Measurements from ENCODE around the gene TRMT112. TPM values are rescaled to one million over a fixed set of nuclear protein-coding genes. Genes with fewer than 3 reads are reported as not detected.
"Not testable (repeated sequence)": the region's sequence is repeated elsewhere in the genome, so short reads cannot be mapped to it uniquely, and the experiment has no call there.

The TRMT112 gene
- total RNA-seq, 4 donors from 2014 or later = 228 to 435 (median 237) TPM

- H3K4me1 ChIP-seq = peaks cover 17 to 24% of the 10 kb centered on the region in 2 donors
- intact Hi-C loops (cut with DNase I) = no loop called here
- no peaks in the 10 kb centered on the region for H3K36me3 ChIP-seq
- no peaks in the 10 kb centered on the region for H3K9me3 ChIP-seq
- TF ChIP-seq POLR2A (IDR thresholded peaks at IDR 0.05) = no peak
- TF ChIP-seq CTCF (IDR thresholded peaks at IDR 0.05) = no peak
- H3K27ac ChIP-seq = peak overlapping the region in 2 of 3 donors; percentile 83 to 89
- H3K4me3 ChIP-seq (replicated peaks in 1 of 3) = no peak overlapping the region
- 77 to 87% methylated on average over 8 to 11 of the region's 11 CpGs for WGBS, 2 donors
- no peak for DNase-seq
- no peaks in the 10 kb centered on the region for H3K27me3 ChIP-seq
Observed at GRCh38 chr11:64330888-64331287, 13.5 kb upstream of the TRMT112 start.

GRCh38 chr11:64327993-64328392, 10.6 kb upstream of the TRMT112 start:
- TF ChIP-seq CTCF (IDR thresholded peaks at IDR 0.05) = no peak
- no peak for TF ChIP-seq POLR2A (IDR thresholded peaks at IDR 0.05)
- WGBS, 2 donors = 90% methylated on average over 3 of the region's 3 CpGs
- H3K4me3 ChIP-seq (replicated peaks in 1 of 3) = no peak overlapping the region
- H3K36me3 ChIP-seq = no peaks in the 10 kb centered on the region
- H3K27me3 ChIP-seq = no peaks in the 10 kb centered on the region
- H3K9me3 ChIP-seq = no peaks in the 10 kb centered on the region
- intact Hi-C loops (cut with DNase I) = no loop called here
- no peak for DNase-seq
- H3K27ac ChIP-seq = no peak overlapping the region
- peaks cover 13 to 24% of the 10 kb centered on the region in 2 donors for H3K4me1 ChIP-seq

- no peaks in the 10 kb centered on the region for H3K9me3 ChIP-seq
- H3K4me3 ChIP-seq (replicated peaks in 1 of 3) = no peak overlapping the region
- no peaks in the 10 kb centered on the region for H3K36me3 ChIP-seq
- peaks cover 11 to 27% of the 10 kb centered on the region in 2 donors for H3K4me1 ChIP-seq
- H3K27me3 ChIP-seq = no peaks in the 10 kb centered on the region
- TF ChIP-seq POLR2A (IDR thresholded peaks at IDR 0.05) (no peak), CTCF (IDR thresholded peaks at IDR 0.05) (no peak)
- no peak for DNase-seq
- WGBS, 2 donors = 92 to 93% methylated on average over 2 of the region's 2 CpGs
- H3K27ac ChIP-seq = no peak overlapping the region
- intact Hi-C loops (cut with DNase I) = no loop called here
Observed at GRCh38 chr11:64327375-64327774, 10.0 kb upstream of the TRMT112 start.

GRCh38 chr11:64324692-64325469, 7.5 kb upstream of the TRMT112 start:
- Histone ChIP-seq H3K4me1 (peaks cover 6 to 32% of the 10 kb centered on the region in 2 donors), H3K27me3 (no peaks in the 10 kb centered on the region), H3K27ac (peak overlapping the region; percentile 12 to 26 (median 15)), H3K36me3 (no peaks in the 10 kb centered on the region), H3K4me3 (replicated peaks in 1 of 3) (no peak overlapping the region), H3K9me3 (no peaks in the 10 kb centered on the region)
- TF ChIP-seq POLR2A (IDR thresholded peaks at IDR 0.05) (no peak), CTCF (IDR thresholded peaks at IDR 0.05) (no peak)
- intact Hi-C loops (cut with DNase I) = no loop called here
- DNase-seq = peak in 1 of 2 donors; percentile 37
- WGBS, 2 donors = 83 to 84% methylated on average over 11 of the region's 11 CpGs

- WGBS, 2 donors = 79 to 88% methylated on average over 3 to 4 of the region's 4 CpGs
Observed at GRCh38 chr11:64323984-64324383, 6.6 kb upstream of the TRMT112 start.

More at GRCh38 chr11:64323984-64324383, 6.6 kb upstream of the TRMT112 start:
- H3K9me3 ChIP-seq; H3K4me3 ChIP-seq (replicated peaks in 1 of 3); H3K27me3 ChIP-seq; H3K36me3 ChIP-seq; intact Hi-C loops (cut with DNase I); DNase-seq; H3K27ac ChIP-seq: not testable (repeated sequence)
- peaks cover 12 to 41% of the 10 kb centered on the region in 2 donors for H3K4me1 ChIP-seq

Measured in thyroid gland (tissue), 4 donors.